ENCODE data around the gene LPAR1.

LPAR1 gene

GRCh38 chr9:111037356-111037707 is 938 bp downstream of the LPAR1 start:
- DNase-seq (ENCODE audit: low read depth): no peak

- DNase-seq (ENCODE audit: low read depth): no peak
Observed at GRCh38 chr9:111036946-111037345, 1.3 kb downstream of the LPAR1 start.

GRCh38 chr9:111036429-111036789 is 1.9 kb downstream of the LPAR1 start:
- DNase-seq (ENCODE audit: low read depth): no peak

GRCh38 chr9:111035543-111036428 is 2.5 kb downstream of the LPAR1 start:
- no peak for DNase-seq (ENCODE audit: low read depth)

GRCh38 chr9:111034898-111035539 is 3.3 kb downstream of the LPAR1 start:
- DNase-seq (ENCODE audit: low read depth): no peak

- no peak for DNase-seq (ENCODE audit: low read depth)
Observed at GRCh38 chr9:111034170-111034897, 3.9 kb downstream of the LPAR1 start.

- DNase-seq (ENCODE audit: low read depth): no peak
Observed at GRCh38 chr9:111030492-111030891, 7.8 kb downstream of the LPAR1 start.

- DNase-seq (ENCODE audit: low read depth): no peak
Observed at GRCh38 chr9:111029260-111029659, 9.0 kb downstream of the LPAR1 start.

GRCh38 chr9:111027798-111028197 is 10.5 kb downstream of the LPAR1 start:
- DNase-seq (ENCODE audit: low read depth): no peak

GRCh38 chr9:111023128-111023527 is 15.1 kb downstream of the LPAR1 start:
- no peak for DNase-seq (ENCODE audit: low read depth)

GRCh38 chr9:111020594-111020993 is 17.7 kb downstream of the LPAR1 start:
- no peak for DNase-seq (ENCODE audit: low read depth)

GRCh38 chr9:111016426-111017045 is 21.7 kb downstream of the LPAR1 start:
- no peak for DNase-seq (ENCODE audit: low read depth)

GRCh38 chr9:111016016-111016415 is 22.3 kb downstream of the LPAR1 start:
- no peak for DNase-seq (ENCODE audit: low read depth)

- no peak for DNase-seq (ENCODE audit: low read depth)
Observed at GRCh38 chr9:111013707-111014106, 24.6 kb downstream of the LPAR1 start.

- no peak for DNase-seq (ENCODE audit: low read depth)
Observed at GRCh38 chr9:111013250-111013649, 25.0 kb downstream of the LPAR1 start.

- DNase-seq (ENCODE audit: low read depth): no peak
Observed at GRCh38 chr9:111008158-111009075, 29.9 kb downstream of the LPAR1 start.

GRCh38 chr9:111005746-111006470 is 32.4 kb downstream of the LPAR1 start:
- no peak for DNase-seq (ENCODE audit: low read depth)

- no peak for DNase-seq (ENCODE audit: low read depth)
Observed at GRCh38 chr9:111004936-111005335, 33.3 kb downstream of the LPAR1 start.

GRCh38 chr9:111003182-111003581 is 35.1 kb downstream of the LPAR1 start:
- DNase-seq (ENCODE audit: low read depth): no peak

GRCh38 chr9:111001526-111001925 is 36.7 kb downstream of the LPAR1 start:
- DNase-seq (ENCODE audit: low read depth): no peak

GRCh38 chr9:111000202-111000601 is 38.1 kb downstream of the LPAR1 start:
- no peak for DNase-seq (ENCODE audit: low read depth)

All from non-pigmented ciliary epithelial cell (primary cell).